NCI-H2107 treated with DMSO at 0.1 percent for 48 hours (cell line): ENCODE measurements around the gene EGFL7.
"Not testable (repeated sequence)": the region's sequence is repeated elsewhere in the genome, so short reads cannot be mapped to it uniquely, and the experiment has no call there.

Source experiments
- DNase-seq: peaks from one replicate; lab custom pipeline; 2025; ENCODE audit not compliant: unreplicated experiment; lab: John Stamatoyannopoulos, UW

Gene EGFL7

GRCh38 chr9:136695955-136696354, 33.2 kb downstream of the EGFL7 start:
- peak; percentile 67 for DNase-seq

GRCh38 chr9:136696502-136696901, 33.8 kb downstream of the EGFL7 start:
- DNase-seq = no peak

DNA sequence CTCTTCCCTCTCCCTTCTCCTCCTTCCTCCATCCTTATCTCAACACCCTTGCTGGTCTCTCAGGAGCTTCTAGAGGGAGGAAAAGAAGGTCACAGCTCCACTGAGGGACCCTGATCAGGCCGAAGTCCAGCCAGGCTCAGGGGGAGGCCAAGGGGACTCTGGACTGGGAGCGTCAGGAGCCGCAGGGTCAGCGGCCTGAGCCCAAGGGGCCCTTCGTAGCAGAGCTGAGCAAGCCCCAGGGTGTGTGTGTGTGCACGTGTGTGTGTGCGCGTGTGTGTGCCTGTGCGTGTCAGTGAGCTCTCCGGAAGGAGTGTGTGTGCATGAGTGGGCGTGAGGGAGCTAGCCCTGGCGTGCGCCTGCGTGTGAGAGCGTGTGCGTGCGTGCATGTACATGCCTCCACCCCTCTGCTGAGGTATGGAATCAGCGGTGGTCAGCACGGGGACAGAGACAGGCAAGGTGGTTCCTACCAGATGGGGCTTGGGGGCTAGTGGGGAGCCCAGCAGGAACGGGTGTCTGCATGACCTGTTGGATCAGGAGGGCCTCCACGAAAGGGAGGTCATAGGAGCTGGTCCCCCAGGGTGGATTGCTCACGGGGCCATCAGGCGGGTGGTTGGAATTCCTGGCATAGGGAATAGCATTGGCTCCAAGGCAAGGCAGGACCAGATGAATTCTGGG, 34.6 kb downstream of the EGFL7 start:
- no peak for DNase-seq

DNA sequence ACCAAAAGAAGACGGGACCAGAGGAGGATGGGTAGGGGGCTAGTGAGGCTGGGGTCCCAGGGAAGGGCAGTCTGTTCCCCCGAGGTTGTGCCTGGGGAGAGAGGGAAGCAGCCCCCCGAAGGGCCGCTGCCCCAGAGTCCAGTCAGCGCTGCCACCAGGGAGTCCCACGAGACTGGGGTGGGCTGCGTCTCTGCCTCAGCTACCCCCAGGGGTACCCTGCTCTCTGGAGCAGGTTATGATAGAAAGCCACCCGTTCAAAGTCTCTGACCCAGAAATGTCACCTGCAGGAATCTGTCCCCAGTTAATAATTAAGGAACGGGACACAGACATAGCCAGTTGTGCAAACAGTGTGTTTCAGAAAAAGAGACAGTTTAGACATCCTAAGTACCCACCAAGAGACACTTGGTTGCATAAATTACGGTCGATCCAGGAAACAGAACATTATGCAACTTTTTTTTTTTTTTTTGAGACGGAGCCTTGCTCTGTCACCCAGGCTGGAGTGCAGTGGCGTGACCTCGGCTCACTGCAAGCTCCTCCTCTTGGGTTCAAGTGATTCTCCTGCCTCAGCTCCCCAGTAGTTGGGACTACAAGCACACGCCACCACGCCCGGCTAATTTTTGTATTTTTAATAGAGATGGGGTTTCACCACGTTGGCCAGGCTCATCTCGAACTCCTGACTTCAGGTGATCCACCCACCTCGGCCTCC, 35.3 kb downstream of the EGFL7 start:
- DNase-seq = no peak

GRCh38 chr9:136698635-136699246, 36.0 kb downstream of the EGFL7 start:
- no peak for DNase-seq

DNA sequence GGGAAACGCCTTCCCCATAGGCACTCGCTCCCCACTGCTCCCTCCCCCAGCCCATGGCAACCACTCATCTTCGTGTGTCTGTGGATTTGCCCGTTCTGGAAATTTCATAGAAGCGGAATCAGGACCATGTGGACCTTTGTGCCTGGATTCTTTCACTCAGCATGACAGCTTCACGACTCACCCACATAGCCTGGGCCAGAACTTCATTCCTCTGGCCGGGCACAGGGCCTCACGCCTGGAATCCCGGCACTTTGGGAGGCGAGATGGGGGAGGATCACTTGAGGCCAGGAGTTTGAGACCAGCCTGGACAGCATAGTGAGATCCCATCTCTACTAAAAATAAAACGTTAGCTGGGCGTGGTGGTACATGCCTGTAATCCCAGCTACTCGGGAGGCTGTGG, 37.6 kb downstream of the EGFL7 start:
- DNase-seq = no peak

GRCh38 chr9:136700959-136701667, 38.4 kb downstream of the EGFL7 start:
- DNase-seq = no peak

DNA sequence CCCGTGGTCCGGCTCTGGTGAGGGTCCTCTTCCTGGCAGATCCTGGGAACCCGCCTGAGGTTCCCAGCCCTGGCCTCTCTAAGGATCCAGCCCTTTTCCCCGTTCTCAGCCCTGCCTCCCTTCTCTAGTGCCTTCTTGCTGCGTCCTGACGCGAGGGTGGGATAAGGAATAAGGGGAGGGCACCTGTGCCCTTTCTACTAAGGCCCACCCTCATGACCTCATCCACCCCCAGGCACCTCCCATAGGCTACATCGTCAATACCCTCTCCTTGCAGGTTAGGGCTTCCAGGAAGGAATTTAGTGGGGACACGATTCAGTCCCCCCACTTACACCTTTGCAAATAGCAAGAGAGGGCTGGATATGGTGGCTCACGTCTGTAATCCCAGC, 38.9 kb downstream of the EGFL7 start:
- DNase-seq = no peak

DNA sequence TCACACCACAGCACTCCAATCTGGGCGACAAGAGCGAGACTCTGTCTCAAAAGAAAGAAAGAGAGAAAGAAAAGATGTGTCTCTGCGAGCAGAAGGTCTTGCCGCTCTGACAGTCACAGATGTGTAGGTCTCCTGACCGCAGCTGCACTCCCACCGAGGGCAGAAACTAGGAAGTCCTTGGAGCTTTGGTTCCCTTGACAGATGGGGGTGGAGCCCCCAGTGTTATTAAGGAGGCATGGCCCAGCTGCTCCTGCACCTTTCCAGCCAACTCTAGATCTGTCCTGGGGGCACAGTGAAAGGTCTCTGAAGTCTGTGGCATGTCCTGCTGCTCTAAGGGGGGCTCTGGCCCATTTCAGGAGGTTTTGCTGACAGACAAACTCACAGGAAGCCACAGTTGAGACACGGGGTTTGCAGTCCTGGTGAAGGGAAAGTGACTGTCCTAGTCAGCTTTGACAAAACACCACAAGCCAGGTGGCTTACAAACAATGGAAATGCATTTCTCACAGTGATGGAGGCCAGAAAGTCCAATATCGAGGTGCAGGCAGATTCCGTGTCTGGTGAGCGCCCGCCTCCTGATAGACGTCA, 40.7 kb downstream of the EGFL7 start:
- no peak for DNase-seq

- DNase-seq = not testable (repeated sequence)
Observed at GRCh38 chr9:136704741-136705140, 42.0 kb downstream of the EGFL7 start.

- DNase-seq = no peak
Observed at GRCh38 chr9:136705564-136705963, 42.8 kb downstream of the EGFL7 start.

GRCh38 chr9:136707011-136707410, 44.3 kb downstream of the EGFL7 start:
- no peak for DNase-seq

DNA sequence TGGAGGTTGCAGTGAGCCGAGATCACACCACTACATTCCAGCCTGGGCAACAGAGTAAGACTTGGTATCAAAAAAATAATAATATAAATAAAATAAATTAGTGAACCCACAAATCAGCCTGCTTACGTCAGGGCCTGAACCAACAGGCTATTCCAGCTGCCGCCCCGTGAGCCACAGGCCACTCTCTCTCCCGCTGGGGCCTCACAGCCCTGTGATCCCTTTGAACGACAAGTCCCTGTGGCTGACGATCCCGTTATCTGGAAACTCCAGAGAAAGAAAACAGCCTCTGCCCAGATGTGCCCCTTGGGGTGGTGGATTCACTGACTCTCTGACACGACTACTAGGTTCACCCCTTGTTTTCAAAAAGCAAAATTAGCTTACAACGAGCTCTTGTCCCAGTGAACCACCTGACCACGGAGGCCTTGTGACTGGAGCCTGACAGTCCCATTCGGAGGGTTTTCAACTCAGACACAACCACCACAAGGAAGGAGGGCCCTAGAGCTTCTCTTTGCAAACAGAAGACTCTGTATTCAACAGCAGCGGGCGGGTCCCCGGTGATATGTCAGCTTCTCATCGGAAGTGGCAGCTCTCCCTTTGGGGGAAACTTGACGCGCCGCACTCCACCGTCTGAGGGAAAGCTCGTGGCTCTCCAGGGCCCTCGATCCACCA, 45.3 kb downstream of the EGFL7 start:
- DNase-seq = no peak

GRCh38 chr9:136709454-136710109, 46.9 kb downstream of the EGFL7 start:
- DNase-seq = no peak

- no peak for DNase-seq
Observed at GRCh38 chr9:136710543-136710942, 47.8 kb downstream of the EGFL7 start.

GRCh38 chr9:136711219-136711648, 48.5 kb downstream of the EGFL7 start:
- DNase-seq = not testable (repeated sequence)

DNA sequence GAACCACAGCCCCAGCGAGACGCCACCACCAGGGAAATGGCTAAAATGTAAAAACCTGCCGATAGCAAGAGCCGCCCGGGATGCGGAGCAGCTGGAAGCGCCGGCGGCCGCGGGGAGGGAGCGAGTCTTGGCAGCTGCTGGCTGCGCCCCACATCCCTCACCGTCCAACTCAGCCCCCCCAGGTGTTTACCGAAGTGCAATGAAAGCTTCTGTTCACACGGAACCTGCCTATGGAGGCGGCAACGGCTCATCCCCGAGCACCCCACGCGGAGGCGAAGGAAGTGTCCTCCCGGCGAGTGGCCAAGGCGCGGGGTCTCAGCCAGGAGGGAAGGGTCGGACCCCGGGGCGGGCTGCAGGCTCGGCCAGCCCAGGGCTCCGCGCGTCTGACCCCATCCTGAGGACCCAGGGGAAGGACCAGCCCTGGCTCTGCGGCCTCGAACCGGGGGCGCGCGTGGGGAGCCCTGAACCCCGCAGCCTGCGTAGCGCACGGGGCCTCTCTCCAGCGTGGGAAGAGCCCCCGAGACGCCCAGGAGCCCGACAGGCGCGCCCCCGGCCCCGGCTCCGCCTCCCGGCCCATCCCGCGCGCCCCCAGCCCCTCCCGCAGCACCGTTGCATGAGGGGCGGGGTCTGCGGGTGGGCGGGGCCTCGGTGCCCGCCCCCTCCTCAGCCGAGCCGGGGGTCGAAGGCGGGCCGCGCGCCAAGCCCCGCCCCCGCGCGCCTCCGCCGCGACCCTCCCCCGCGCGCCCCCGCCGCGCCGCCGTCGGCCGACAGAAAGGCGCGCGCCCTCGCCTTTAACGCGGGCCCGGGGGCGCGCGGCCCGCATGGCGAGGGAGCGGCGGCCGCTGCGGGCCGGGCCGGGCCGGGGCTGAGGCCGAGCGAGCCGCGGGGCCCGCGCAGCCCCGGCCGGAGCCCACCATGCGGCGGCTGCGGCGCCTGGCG, 49.3 kb downstream of the EGFL7 start, which contains the start of gene DIPK1B:
Gene DIPK1B, plus strand, starts transcription at position 822 of the 939 bp plus-strand sequence. Its CDS starts 94 bp downstream, at position 916.
- DNase-seq = peak; percentile 66

- DNase-seq = no peak
Observed at GRCh38 chr9:136712690-136713544, 50.2 kb downstream of the EGFL7 start.
